ENCODE results near the gene EPB41.
"Not testable (repeated sequence)": the region's sequence is repeated elsewhere in the genome, so short reads cannot be mapped to it uniquely, and the experiment has no call there.

EPB41 gene

GRCh38 chr1:29052100-29052499, 137.7 kb downstream of the EPB41 start:
- DNase-seq (ENCODE audit: low read depth): no peak

GRCh38 chr1:29052941-29053340, 138.6 kb downstream of the EPB41 start:
- DNase-seq (ENCODE audit: low read depth): no peak

GRCh38 chr1:29055160-29055559, 140.8 kb downstream of the EPB41 start:
- peak; percentile 28 for DNase-seq (ENCODE audit: low read depth)

- DNase-seq (ENCODE audit: low read depth): no peak
These were observed 141.9 kb downstream of the EPB41 start for GRCh38 chr1:29056256-29056655.

- DNase-seq (ENCODE audit: low read depth): no peak
These were observed 143.3 kb downstream of the EPB41 start for GRCh38 chr1:29057700-29058099.

- DNase-seq (ENCODE audit: low read depth): no peak
These were observed 148.0 kb downstream of the EPB41 start for GRCh38 chr1:29062157-29062942.

GRCh38 chr1:29064064-29064463, 149.7 kb downstream of the EPB41 start:
- DNase-seq (ENCODE audit: low read depth): no peak

GRCh38 chr1:29077155-29077554, 162.8 kb downstream of the EPB41 start:
- DNase-seq (ENCODE audit: low read depth): no peak

GRCh38 chr1:29079916-29080629, 165.7 kb downstream of the EPB41 start:
- DNase-seq (ENCODE audit: low read depth): not testable (repeated sequence)

GRCh38 chr1:29081201-29081600, 166.8 kb downstream of the EPB41 start:
- no peak for DNase-seq (ENCODE audit: low read depth)

- no peak for DNase-seq (ENCODE audit: low read depth)
These were observed 168.2 kb downstream of the EPB41 start for GRCh38 chr1:29082519-29082918.

GRCh38 chr1:29083317-29084195, 169.2 kb downstream of the EPB41 start:
- no peak for DNase-seq (ENCODE audit: low read depth)

GRCh38 chr1:29084196-29084521, 169.8 kb downstream of the EPB41 start:
- no peak for DNase-seq (ENCODE audit: low read depth)

GRCh38 chr1:29090937-29091618, 176.7 kb downstream of the EPB41 start:
- DNase-seq (ENCODE audit: low read depth): no peak

- DNase-seq (ENCODE audit: low read depth): not testable (repeated sequence)
These were observed 178.3 kb downstream of the EPB41 start for GRCh38 chr1:29092704-29093103.

GRCh38 chr1:29094433-29094832, 180.1 kb downstream of the EPB41 start:
- DNase-seq (ENCODE audit: low read depth): no peak

GRCh38 chr1:29094954-29095353, 180.6 kb downstream of the EPB41 start:
- no peak for DNase-seq (ENCODE audit: low read depth)

- no peak for DNase-seq (ENCODE audit: low read depth)
These were observed 182.0 kb downstream of the EPB41 start for GRCh38 chr1:29096231-29096886.

- DNase-seq (ENCODE audit: low read depth): no peak
These were observed 184.9 kb downstream of the EPB41 start for GRCh38 chr1:29099286-29099685.

GRCh38 chr1:29100487-29100886, 186.1 kb downstream of the EPB41 start:
- DNase-seq (ENCODE audit: low read depth): no peak

GRCh38 chr1:29105822-29106221, 191.5 kb downstream of the EPB41 start:
- DNase-seq (ENCODE audit: low read depth): no peak

GRCh38 chr1:29108041-29108440, 193.7 kb downstream of the EPB41 start:
- not testable (repeated sequence) for DNase-seq (ENCODE audit: low read depth)
